Measurements from ENCODE around the gene SBNO2. TPM values are rescaled to one million over a fixed set of nuclear protein-coding genes. Genes with fewer than 3 reads are reported as not detected.

The SBNO2 gene
- total RNA-seq, 1 experiment from 2014 or later: 46.3 TPM

DNA sequence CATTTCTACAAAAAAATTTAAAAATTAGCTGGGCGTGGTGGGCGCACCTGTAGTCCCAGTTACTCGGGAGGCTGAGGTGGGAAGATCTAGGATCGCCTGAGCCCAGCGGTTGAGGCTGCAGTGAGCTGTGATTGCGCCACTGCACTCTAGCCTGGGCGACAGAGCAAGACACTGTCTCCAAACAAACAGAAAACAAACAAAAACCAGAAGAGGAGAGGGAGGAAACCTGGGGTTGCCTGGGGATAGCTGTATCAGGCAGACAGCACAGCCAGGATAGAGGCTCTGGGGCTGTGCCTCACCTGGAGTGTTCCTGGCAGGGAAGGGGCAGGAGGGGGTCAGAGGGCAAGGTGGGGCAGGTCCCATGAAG is 76.3 kb downstream of the SBNO2 start:
- peaks cover 12 to 31% of the 10 kb centered on the region in 2 experiments for H3K4me1 Mint-ChIP-seq
- TF ChIP-seq, protein P1, sequence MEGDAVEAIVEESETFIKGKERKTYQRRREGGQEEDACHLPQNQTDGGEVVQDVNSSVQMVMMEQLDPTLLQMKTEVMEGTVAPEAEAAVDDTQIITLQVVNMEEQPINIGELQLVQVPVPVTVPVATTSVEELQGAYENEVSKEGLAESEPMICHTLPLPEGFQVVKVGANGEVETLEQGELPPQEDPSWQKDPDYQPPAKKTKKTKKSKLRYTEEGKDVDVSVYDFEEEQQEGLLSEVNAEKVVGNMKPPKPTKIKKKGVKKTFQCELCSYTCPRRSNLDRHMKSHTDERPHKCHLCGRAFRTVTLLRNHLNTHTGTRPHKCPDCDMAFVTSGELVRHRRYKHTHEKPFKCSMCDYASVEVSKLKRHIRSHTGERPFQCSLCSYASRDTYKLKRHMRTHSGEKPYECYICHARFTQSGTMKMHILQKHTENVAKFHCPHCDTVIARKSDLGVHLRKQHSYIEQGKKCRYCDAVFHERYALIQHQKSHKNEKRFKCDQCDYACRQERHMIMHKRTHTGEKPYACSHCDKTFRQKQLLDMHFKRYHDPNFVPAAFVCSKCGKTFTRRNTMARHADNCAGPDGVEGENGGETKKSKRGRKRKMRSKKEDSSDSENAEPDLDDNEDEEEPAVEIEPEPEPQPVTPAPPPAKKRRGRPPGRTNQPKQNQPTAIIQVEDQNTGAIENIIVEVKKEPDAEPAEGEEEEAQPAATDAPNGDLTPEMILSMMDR (conservative IDR thresholded peaks at IDR 0.05): no peak
- Histone ChIP-seq H3K23ac (ENCODE audit: insufficient read length, low read depth, low read length) (no peak overlapping the region), H3T11ph (ENCODE audit: low read length) (no peak overlapping the region), H3K23me2 (ENCODE audit: insufficient read length, low read depth, low read length, poor library complexity, severe bottlenecking) (peaks cover 7% of the 10 kb centered on the region), H3K9ac (ENCODE audit: extremely low read depth, insufficient read length, low read length) (no peak overlapping the region), H2BK5ac (ENCODE audit: insufficient read length, low read length) (no peak overlapping the region), H4K91ac (ENCODE audit: insufficient read length, low read depth, low read length) (no peak overlapping the region), H2BK20ac (ENCODE audit: low read depth, low read length, poor library complexity, severe bottlenecking) (no peak overlapping the region), H3K14ac (ENCODE audit: insufficient read depth, low read length) (no peak overlapping the region), H3K27ac (ENCODE audit: insufficient read length, low read depth, low read length) (no peak overlapping the region), H2AK5ac (ENCODE audit: insufficient read length, low read length) (no peak overlapping the region), H3K18ac (ENCODE audit: insufficient read length, low read depth, low read length) (no peak overlapping the region), H3K9me3 (ENCODE audit: control insufficient read depth, low read depth, low read length) (no peaks in the 10 kb centered on the region), H3K4me2 (ENCODE audit: insufficient read depth, insufficient read length, low read length) (no peak overlapping the region), H4K8ac (replicated peaks; ENCODE audit: insufficient read length, low read depth, low read length) (no peak overlapping the region), H2BK15ac (ENCODE audit: low read depth, low read length) (no peak overlapping the region), H3K4ac (ENCODE audit: low read depth, low read length) (no peak overlapping the region), H3K27me3 (ENCODE audit: insufficient read depth, low read length) (no peaks in the 10 kb centered on the region), H3K79me1 (ENCODE audit: insufficient read depth, low read depth, low read length, poor library complexity, severe bottlenecking) (peaks cover 11% of the 10 kb centered on the region), H3K4me1 (ENCODE audit: insufficient read depth, low read length) (peaks cover 2% of the 10 kb centered on the region; the same call in 1 of the 2 replicates), H3K56ac (ENCODE audit: insufficient read length, low read depth, low read length) (no peak overlapping the region), H4K5ac (ENCODE audit: insufficient read length, low read depth, low read length) (no peak overlapping the region), H2AFZ (ENCODE audit: low read length) (no peak overlapping the region), H2BK12ac (ENCODE audit: insufficient read length, low read depth, low read length) (no peak overlapping the region), H3K79me2 (ENCODE audit: insufficient read depth, low read length) (peaks cover 12% of the 10 kb centered on the region; the same call in 1 of the 2 replicates), H4K20me1 (ENCODE audit: control insufficient read depth, insufficient read depth, insufficient read length) (no peaks in the 10 kb centered on the region), H2BK120ac (ENCODE audit: low read depth, low read length, poor library complexity, severe bottlenecking) (no peak overlapping the region)
- peaks cover 3 to 12% (median 10%) of the 10 kb centered on the region in 3 experiments; a peak in 6 of 7 replicates for H3K36me3 Mint-ChIP-seq (ENCODE audit: insufficient read depth in 1 of 3, low read depth in 3 of 3)
- 0 out of 7 replicates have a peak overlapping the region, but pooled peaks of 1 of the 3 experiments have one; percentile 1 for H3K27ac Mint-ChIP-seq
- H3K27me3 Mint-ChIP-seq (ENCODE audit: low read depth): no peaks in the 10 kb centered on the region
- WGBS (ENCODE audit: extremely low coverage, insufficient read length, low lambda C conversion rate): no CpG with 5 or more reads among the region's 7 CpGs
- H3K9me3 Mint-ChIP-seq: peaks cover 2 to 3% of the 10 kb centered on the region in 2 experiments; a peak in 2 of 5 replicates
- DNase-seq: no peak
- H3K4me3 Mint-ChIP-seq: no peak overlapping the region
